T-cell (primary cell): ENCODE measurements around the gene CUX1. TPM values are rescaled to one million over a fixed set of nuclear protein-coding genes. Genes with fewer than 3 reads are reported as not detected.

Experiments used
- ATAC-seq, 4 experiments: fragments of 200-7000 bp in 3 of 4; fragments of 150-1000 bp in 1 of 4; cut with Tn5 transposase; replicated peaks in 1 of 4; 1 replicate in 3 of 4; 2 replicates in 1 of 4; pipeline ENCODE4 v1.10.0; 2021; ENCODE audit warnings: moderate library complexity in 3 of 4, mild to moderate bottlenecking in 2 of 4, moderate number of reproducible peaks in 1 of 4
- CTCF ChIA-PET, 2 donors: fragments of 300-600 bp; sonication (Branson Sonifier 250); formaldehyde crosslinking; loops; one replicate each; lab custom pipeline; 2022; ENCODE audit warnings: antibody characterized with exemption in 2 of 2; lab: Charles Lee
- POLR2A ChIA-PET, 2 donors: fragments of 300-600 bp; sonication (Branson Sonifier 250); formaldehyde crosslinking; loops; one replicate each; lab custom pipeline; 2022; ENCODE audit warnings: antibody characterized with exemption in 2 of 2; lab: Charles Lee
- DNase-seq, 35 experiments: peaks; one replicate each; pipeline versions ENCODE4 v3.0.0 to v3.0.0-alpha.2; 2013 to 2023
- H3K27ac ChIP-seq: one replicate; pipeline ENCODE4 v1.5.1; 2013; ENCODE audit warnings: low read length
- H3K27me3 ChIP-seq, 2 experiments: replicated peaks in 1 of 2; 1 replicate in 1 of 2; 2 replicates in 1 of 2; pipeline versions ENCODE4 v1.6.1 to v1.7.0; 2013; ENCODE audit warnings: low read length in 1 of 2, mixed read lengths in 1 of 2; ENCODE audit not compliant: control insufficient read depth in 2 of 2, insufficient read depth in 2 of 2; ENCODE audit errors: extremely low read depth in 1 of 2
- H3K36me3 ChIP-seq, 2 donors: 1 replicate in 1 of 2; 2 replicates in 1 of 2; pipeline versions ENCODE4 v1.6.1 to v1.7.0; 2013; ENCODE audit warnings: low read length in 1 of 2; ENCODE audit not compliant: control insufficient read depth in 2 of 2, insufficient read depth in 1 of 2; ENCODE audit errors: extremely low read depth in 1 of 2
- H3K4me1 ChIP-seq, 2 experiments: 1 replicate in 1 of 2; 2 replicates in 1 of 2; pipeline versions ENCODE4 v1.6.1 to v1.7.0; 2013; ENCODE audit warnings: low read length in 2 of 2, mixed read lengths in 1 of 2; ENCODE audit not compliant: insufficient read depth in 2 of 2, control insufficient read depth in 1 of 2; ENCODE audit errors: extremely low read depth in 1 of 2
- H3K4me3 ChIP-seq, 2 donors: 1 replicate in 1 of 2; 2 replicates in 1 of 2; pipeline versions ENCODE4 v1.5.1 to v1.7.0; 2013; ENCODE audit warnings: mild to moderate bottlenecking in 2 of 2, low read length in 1 of 2, moderate library complexity in 1 of 2; ENCODE audit not compliant: control insufficient read depth in 1 of 2; ENCODE audit errors: extremely low read depth in 1 of 2
- H3K9me3 ChIP-seq: 2 replicates; pipeline ENCODE4 v1.7.0; 2013
- H3K27ac Mint-ChIP-seq, 2 donors: one replicate each; pipeline ENCODE4 v1.8.0; 2020 to 2021; ENCODE audit warnings: mild to moderate bottlenecking in 2 of 2, mixed read lengths in 2 of 2
- H3K27me3 Mint-ChIP-seq, 2 donors: one replicate each; pipeline ENCODE4 v1.8.0; 2021 to 2022; ENCODE audit warnings: mixed read lengths in 2 of 2
- H3K36me3 Mint-ChIP-seq: one replicate; pipeline ENCODE4 v1.8.0; 2021; ENCODE audit warnings: mixed read lengths
- H3K4me1 Mint-ChIP-seq, 3 donors: one replicate each; pipeline ENCODE4 v1.8.0; 2020 to 2022; ENCODE audit warnings: mixed read lengths in 3 of 3, mild to moderate bottlenecking in 1 of 3
- H3K4me3 Mint-ChIP-seq, 3 donors: one replicate each; pipeline ENCODE4 v1.8.0; 2020 to 2022; ENCODE audit warnings: mild to moderate bottlenecking in 3 of 3, mixed read lengths in 3 of 3, moderate library complexity in 3 of 3
- H3K9me3 Mint-ChIP-seq, 3 donors: one replicate each; pipeline ENCODE4 v1.8.0; 2020 to 2022; ENCODE audit warnings: mixed read lengths in 3 of 3
- WGBS: methylation state at CpG from one replicate; pipeline ENCODE4 v1.1.5; 2013; ENCODE audit warnings: missing lambda C conversion rate; ENCODE audit not compliant: insufficient coverage; 5-methylcytosine and 5-hydroxymethylcytosine counted together
- total RNA-seq, 35 experiments: library from RNA in 6 of 35; stranded (reverse) in 6 of 35; fragments of 120-200 nt in 1 of 35; gene quantifications; one replicate each; pipeline versions ENCODE4 v1.2.1 to v1.2.4 and lab custom pipeline; 2013 to 2026

Gene CUX1
- total RNA-seq, 5 donors from 2014 or later (not counting 1 experiment from before 2014, with no cell fraction given), result 36.9 to 50.2 (median 42.8) TPM

DNA sequence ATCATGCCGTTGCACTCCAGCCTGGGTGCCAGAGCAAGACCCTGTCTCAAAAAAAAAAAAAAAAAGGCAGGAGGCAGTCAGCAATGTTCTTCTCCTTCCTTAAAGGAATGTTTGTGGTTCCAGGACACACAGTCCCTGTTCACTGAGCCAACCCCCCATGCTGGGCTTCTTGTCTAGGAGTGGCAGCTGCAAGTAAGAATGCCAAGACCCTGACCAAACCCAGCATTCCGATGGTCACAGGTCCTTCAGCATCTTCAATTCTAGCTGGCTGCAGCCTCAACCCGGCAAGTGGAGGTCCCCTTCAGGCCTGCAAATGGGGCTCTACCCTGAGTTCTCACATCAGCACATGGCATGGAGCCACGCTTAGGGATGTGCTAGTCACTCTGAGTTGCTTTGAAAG, 38.2 kb upstream of the CUX1 start:
- 100% methylated on average over 4 of the region's 4 CpGs for WGBS
- ATAC-seq (no peak), DNase-seq (no peak)
- Histone ChIP-seq H3K4me3 (no peak overlapping the region), H3K27me3 (peaks cover 0 to 15% of the 10 kb centered on the region in 2 experiments), H3K9me3 (no peaks in the 10 kb centered on the region), H3K36me3 (no peaks in the 10 kb centered on the region), H3K4me1 (no peaks in the 10 kb centered on the region), H3K27ac (no peak overlapping the region)
- Mint-ChIP-seq H3K9me3 (no peaks in the 10 kb centered on the region), H3K4me3 (no peak overlapping the region), H3K27ac (no peak overlapping the region), H3K36me3 (no peaks in the 10 kb centered on the region), H3K27me3 (peaks cover 0 to 5% of the 10 kb centered on the region in 2 donors), H3K4me1 (peaks cover 0 to under 1% (median 0%) of the 10 kb centered on the region in 3 donors)
- ChIA-PET CTCF (interaction anchor here in 1 of 2 donors (0.5 kb wide), 1 partner anchor 635 kb away, joined by 7 read pairs; no protein-coding TSS in a partner anchor), POLR2A (no interaction called here)

DNA sequence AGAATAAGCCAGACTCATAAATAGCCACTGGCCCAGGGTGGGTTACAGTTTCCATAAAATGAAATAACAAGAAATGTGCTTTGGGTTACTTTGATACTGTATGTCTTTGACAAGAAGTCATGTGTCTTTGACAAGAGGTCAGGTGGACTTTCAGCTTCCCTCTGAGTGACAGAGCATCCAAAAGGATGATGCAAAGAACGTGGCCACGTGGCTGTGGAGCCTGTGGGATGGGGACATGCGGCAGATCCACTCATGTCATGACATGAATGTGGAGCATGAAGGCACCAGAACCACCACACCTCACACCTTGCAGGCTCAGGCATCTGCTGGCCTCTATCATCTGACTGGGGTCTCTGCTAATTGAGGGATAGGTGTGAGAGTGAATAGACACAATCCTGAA, 37.1 kb upstream of the CUX1 start:
- Histone ChIP-seq H3K4me1 (no peaks in the 10 kb centered on the region), H3K27me3 (peaks cover 0 to 18% of the 10 kb centered on the region in 2 experiments), H3K27ac (no peak overlapping the region), H3K4me3 (no peak overlapping the region), H3K36me3 (no peaks in the 10 kb centered on the region), H3K9me3 (no peaks in the 10 kb centered on the region)
- WGBS, result no CpG with 5 or more reads among the region's 3 CpGs
- no peaks in the 10 kb centered on the region for H3K36me3 Mint-ChIP-seq
- H3K4me3 Mint-ChIP-seq, result no peak overlapping the region
- ChIA-PET CTCF (no interaction called here), POLR2A (no interaction called here)
- H3K27ac Mint-ChIP-seq, result no peak overlapping the region
- peaks cover 0 to 5% of the 10 kb centered on the region in 2 donors for H3K27me3 Mint-ChIP-seq
- peaks cover 0 to 7% (median 0%) of the 10 kb centered on the region in 3 donors for H3K4me1 Mint-ChIP-seq
- DNase-seq (no peak), ATAC-seq (no peak)
- no peaks in the 10 kb centered on the region for H3K9me3 Mint-ChIP-seq

DNA sequence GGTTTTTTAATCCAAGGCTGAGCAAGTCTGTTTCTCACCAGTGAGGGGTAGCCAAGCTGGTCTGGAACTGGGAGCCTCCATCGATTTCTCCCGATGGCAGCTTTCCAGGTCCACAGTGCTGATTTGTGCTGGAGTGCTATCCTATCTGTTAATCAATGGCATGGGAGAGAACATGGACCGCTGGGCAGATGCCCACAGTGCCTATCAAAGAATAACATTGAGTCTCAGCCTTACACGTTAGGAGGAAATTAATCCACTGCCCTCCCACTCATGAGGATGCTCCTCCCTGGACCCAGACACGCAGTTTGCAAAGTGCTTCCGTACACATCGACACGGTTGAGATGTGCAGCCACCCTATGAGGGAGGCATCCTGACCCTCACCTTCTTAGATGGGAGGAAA, 36.0 kb upstream of the CUX1 start:
- peaks cover 0 to 14% of the 10 kb centered on the region in 2 experiments for H3K27me3 ChIP-seq
- H3K27ac ChIP-seq, result no peak overlapping the region
- H3K36me3 Mint-ChIP-seq, result no peaks in the 10 kb centered on the region
- no peaks in the 10 kb centered on the region for H3K36me3 ChIP-seq
- H3K9me3 ChIP-seq, result no peaks in the 10 kb centered on the region
- ATAC-seq (no peak), DNase-seq (no peak)
- H3K27me3 Mint-ChIP-seq, result peaks cover 0 to 3% of the 10 kb centered on the region in 2 donors
- POLR2A ChIA-PET, result no interaction called here
- H3K4me1 Mint-ChIP-seq, result peaks cover 0 to 7% (median 0%) of the 10 kb centered on the region in 3 donors
- no peak overlapping the region for H3K27ac Mint-ChIP-seq
- WGBS, result 93% methylated on average over 8 of the region's 8 CpGs
- H3K4me3 ChIP-seq, result no peak overlapping the region
- CTCF ChIA-PET, result no interaction called here
- H3K4me1 ChIP-seq, result no peaks in the 10 kb centered on the region
- H3K9me3 Mint-ChIP-seq, result no peaks in the 10 kb centered on the region
- no peak overlapping the region for H3K4me3 Mint-ChIP-seq

DNA sequence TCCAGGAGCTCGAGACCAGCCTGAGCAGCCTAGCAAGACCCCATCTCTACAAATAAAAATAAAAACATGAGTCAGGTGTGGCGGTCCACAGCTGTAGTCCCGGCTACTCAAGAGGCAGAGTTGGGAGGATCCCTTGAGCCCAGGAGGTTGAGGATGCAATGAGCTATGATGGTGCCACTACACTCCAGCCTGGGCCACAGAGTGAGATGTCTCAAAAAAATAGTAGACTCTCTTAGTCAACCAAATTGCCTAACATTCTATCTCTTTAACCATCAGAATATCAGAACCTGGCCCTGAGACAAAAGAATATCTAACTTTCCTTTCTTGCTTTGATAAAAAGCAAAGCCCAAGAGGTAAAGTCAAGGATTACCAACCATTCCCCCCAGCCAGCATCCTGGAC, 35.0 kb upstream of the CUX1 start:
- H3K4me1 Mint-ChIP-seq, result peaks cover 0 to 7% (median 0%) of the 10 kb centered on the region in 3 donors
- no peaks in the 10 kb centered on the region for H3K9me3 Mint-ChIP-seq
- Histone ChIP-seq H3K9me3 (no peaks in the 10 kb centered on the region), H3K27me3 (peaks cover 0 to 9% of the 10 kb centered on the region in 2 experiments), H3K4me3 (no peak overlapping the region), H3K36me3 (no peaks in the 10 kb centered on the region), H3K27ac (no peak overlapping the region), H3K4me1 (no peaks in the 10 kb centered on the region)
- no peak overlapping the region for H3K27ac Mint-ChIP-seq
- ChIA-PET CTCF (no interaction called here), POLR2A (no interaction called here)
- no CpG with 5 or more reads among the region's 3 CpGs for WGBS
- no peaks in the 10 kb centered on the region for H3K36me3 Mint-ChIP-seq
- no peak overlapping the region for H3K4me3 Mint-ChIP-seq
- ATAC-seq (no peak), DNase-seq (no peak)
- no peaks in the 10 kb centered on the region for H3K27me3 Mint-ChIP-seq

DNA sequence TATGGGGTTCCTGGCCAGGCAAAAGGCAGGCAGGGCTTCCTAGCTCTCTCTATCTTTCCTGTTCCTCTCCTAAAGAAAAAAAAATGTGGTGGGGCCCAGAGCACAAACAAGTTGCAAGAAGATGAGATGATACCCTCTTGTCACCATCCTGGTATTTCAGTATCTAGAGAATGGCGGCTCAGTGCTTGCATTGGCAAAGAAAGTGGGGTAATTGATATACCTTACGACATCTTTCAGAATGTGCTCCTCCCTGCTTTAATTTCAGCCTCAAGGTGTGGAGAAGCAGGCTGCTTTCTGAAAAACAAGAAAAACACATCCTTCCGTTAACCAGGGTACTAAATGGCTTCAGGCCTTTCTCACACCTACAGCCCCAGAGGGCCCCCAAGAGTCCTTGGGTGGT, 34.5 kb upstream of the CUX1 start:
- Mint-ChIP-seq H3K4me1 (peaks cover 0 to 7% (median 0%) of the 10 kb centered on the region in 3 donors), H3K27me3 (no peaks in the 10 kb centered on the region), H3K27ac (no peak overlapping the region), H3K9me3 (no peaks in the 10 kb centered on the region), H3K4me3 (no peak overlapping the region), H3K36me3 (no peaks in the 10 kb centered on the region)
- WGBS, result no CpG with 5 or more reads among the region's 3 CpGs
- DNase-seq (no peak), ATAC-seq (no peak)
- H3K4me3 ChIP-seq, result no peak overlapping the region
- ChIA-PET POLR2A (no interaction called here), CTCF (no interaction called here)
- H3K4me1 ChIP-seq, result no peaks in the 10 kb centered on the region
- no peaks in the 10 kb centered on the region for H3K36me3 ChIP-seq
- H3K9me3 ChIP-seq, result no peaks in the 10 kb centered on the region
- H3K27me3 ChIP-seq, result peaks cover 0 to 9% of the 10 kb centered on the region in 2 experiments
- no peak overlapping the region for H3K27ac ChIP-seq

DNA sequence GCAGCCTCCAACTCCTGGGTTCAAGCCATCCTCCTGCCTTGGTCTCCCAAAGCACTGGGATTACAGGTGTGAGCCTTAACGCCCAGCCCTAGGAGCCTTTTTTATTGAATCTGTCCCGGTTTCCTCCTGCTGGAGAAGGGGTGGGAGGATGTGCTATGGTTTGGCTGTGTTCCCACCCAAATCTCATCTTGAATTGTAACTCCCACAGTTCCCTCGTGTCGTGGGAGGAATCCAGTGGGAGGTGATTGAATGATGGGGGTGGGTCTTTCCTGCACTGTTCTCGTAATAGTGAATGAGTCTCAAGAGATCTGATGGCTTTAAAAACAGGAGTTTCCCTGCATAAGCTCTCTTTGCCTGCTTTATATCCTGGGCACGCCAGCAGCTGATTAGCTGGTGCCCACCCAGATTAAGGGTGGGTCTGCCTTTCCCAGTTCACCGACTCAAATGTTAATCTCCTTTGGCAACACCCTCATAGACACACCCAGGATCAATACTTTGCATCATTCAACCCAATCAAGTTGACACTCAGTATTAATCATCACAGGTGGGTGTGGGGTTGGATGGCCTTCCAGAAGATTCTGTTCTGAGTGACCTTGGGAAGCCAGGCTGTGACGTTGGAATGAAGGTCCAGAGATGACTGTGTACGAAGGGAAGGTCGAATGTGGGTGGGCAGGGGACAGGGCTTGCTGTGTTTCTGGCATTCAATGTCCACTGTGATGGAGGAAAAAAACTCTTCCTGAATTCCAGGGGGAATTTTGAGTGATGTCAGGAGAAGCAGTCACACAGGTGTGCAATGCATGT, 33.8 kb upstream of the CUX1 start:
- H3K27me3 Mint-ChIP-seq, result no peaks in the 10 kb centered on the region
- no peaks in the 10 kb centered on the region for H3K36me3 Mint-ChIP-seq
- no peak overlapping the region for H3K4me3 ChIP-seq
- ATAC-seq, result no peak
- no peak overlapping the region for H3K27ac Mint-ChIP-seq
- no peaks in the 10 kb centered on the region for H3K9me3 ChIP-seq
- no peak overlapping the region for H3K27ac ChIP-seq
- H3K4me3 Mint-ChIP-seq, result no peak overlapping the region
- peaks cover 0 to 9% of the 10 kb centered on the region in 2 experiments for H3K27me3 ChIP-seq
- WGBS, result 79% methylated on average over 6 of the region's 10 CpGs
- DNase-seq, result no peak
- peaks cover 0 to 7% (median 0%) of the 10 kb centered on the region in 3 donors for H3K4me1 Mint-ChIP-seq
- no peaks in the 10 kb centered on the region for H3K4me1 ChIP-seq
- no peaks in the 10 kb centered on the region for H3K9me3 Mint-ChIP-seq
- CTCF ChIA-PET, result no interaction called here
- no peaks in the 10 kb centered on the region for H3K36me3 ChIP-seq
- POLR2A ChIA-PET, result no interaction called here
